IMR-90 (cell line): Measurements from ENCODE around the gene TACC2. TPM values are rescaled to one million over a fixed set of nuclear protein-coding genes. Genes with fewer than 3 reads are reported as not detected.
A peak's percentile ranks its signal among the peaks of the same experiment; 100 is the strongest.

Experiments
- ATAC-seq: fragments of 200-7000 bp; cut with Tn5 transposase; 2 replicates; pipeline ENCODE4 v1.9.1; 2020; ENCODE audit warnings: low read depth, mild to moderate bottlenecking, moderate library complexity
- BruUV-seq: library from RNA; stranded (reverse); fragments of 400-500 nt; replicated peaks from 2 replicates; lab custom pipeline; 2021; lab: Mats Ljungman, UMichigan
- CTCF ChIA-PET: fragments of 300-600 bp; formaldehyde crosslinking; extraction: SDS; loops from one replicate; lab custom pipeline; 2021; ENCODE audit warnings: antibody characterized with exemption; lab: Yijun Ruan, JAX
- POLR2A ChIA-PET: fragments of 300-600 bp; sonication (Branson Sonifier 250); formaldehyde crosslinking; loops from one replicate; lab custom pipeline; 2022; ENCODE audit warnings: antibody characterized with exemption; ENCODE audit not compliant: unreplicated experiment; lab: Charles Lee
- DNase-seq: peaks from one replicate; pipeline ENCODE4 v3.0.0; 2013
- H2AFZ ChIP-seq: replicated peaks from 2 replicates; pipeline ENCODE3; 2013; ENCODE audit warnings: low read length, mild to moderate bottlenecking; ENCODE audit not compliant: poor library complexity
- H2AK5ac ChIP-seq: 2 replicates; pipeline ENCODE4 v1.6.1; 2013; ENCODE audit warnings: low read depth, low read length, inconsistent platforms
- H2AK9ac ChIP-seq: replicated peaks from 2 replicates; pipeline ENCODE3; 2013; ENCODE audit warnings: mild to moderate bottlenecking, low read depth, low read length, moderate library complexity; ENCODE audit not compliant: poor library complexity
- H2BK120ac ChIP-seq: 2 replicates; pipeline ENCODE4 v1.6.1; 2013; ENCODE audit warnings: low read depth, low read length, inconsistent platforms
- H2BK15ac ChIP-seq: 3 replicates; pipeline ENCODE4 v1.6.1; 2013; ENCODE audit warnings: low read depth, low read length, inconsistent platforms
- H2BK20ac ChIP-seq: 2 replicates; pipeline ENCODE4 v1.6.1; 2013; ENCODE audit warnings: low read depth, mild to moderate bottlenecking, inconsistent platforms, low read length, moderate library complexity
- H2BK5ac ChIP-seq: 2 replicates; pipeline ENCODE4 v1.6.1; 2013; ENCODE audit warnings: mild to moderate bottlenecking, low read depth, low read length, inconsistent platforms; ENCODE audit not compliant: poor library complexity, severe bottlenecking
- H3K14ac ChIP-seq: replicated peaks from 2 replicates; pipeline ENCODE4 v1.6.1; 2013; ENCODE audit warnings: low read depth, low read length, inconsistent platforms
- H3K18ac ChIP-seq: 2 replicates; pipeline ENCODE4 v1.6.1; 2013; ENCODE audit warnings: low read depth, low read length, control low read depth
- H3K23ac ChIP-seq: 2 replicates; pipeline ENCODE4 v1.6.1; 2013; ENCODE audit warnings: low read depth, low read length, inconsistent platforms
- H3K27ac ChIP-seq: 2 replicates; pipeline ENCODE4 v1.5.1; 2013; ENCODE audit warnings: mild to moderate bottlenecking, control low read depth, low read length; ENCODE audit not compliant: insufficient read depth
- H3K27me3 ChIP-seq: 2 replicates; pipeline ENCODE4 v1.6.1; 2013; ENCODE audit warnings: low read length; ENCODE audit not compliant: control insufficient read depth, insufficient read depth
- H3K36me3 ChIP-seq: 2 replicates; pipeline ENCODE4 v1.6.1; 2013; ENCODE audit warnings: low read length, mixed read lengths; ENCODE audit not compliant: control insufficient read depth, insufficient read depth
- H3K4ac ChIP-seq: 2 replicates; pipeline ENCODE4 v1.6.1; 2013; ENCODE audit warnings: low read depth, low read length, inconsistent platforms
- H3K4me1 ChIP-seq: 2 replicates; pipeline ENCODE4 v1.6.1; 2013; ENCODE audit warnings: low read length, mixed read lengths; ENCODE audit not compliant: control insufficient read depth, insufficient read depth
- H3K4me2 ChIP-seq: 2 replicates; pipeline ENCODE4 v1.6.1; 2013; ENCODE audit warnings: low read depth, mild to moderate bottlenecking, control low read depth, low read length, moderate library complexity
- H3K4me3 ChIP-seq: 2 replicates; pipeline ENCODE4 v1.5.1; 2013; ENCODE audit warnings: low read depth, mild to moderate bottlenecking, control low read depth, low read length, moderate library complexity; ENCODE audit not compliant: insufficient read depth
- H3K56ac ChIP-seq: 2 replicates; pipeline ENCODE4 v1.6.1; 2013; ENCODE audit warnings: low read length, inconsistent platforms; ENCODE audit not compliant: insufficient read depth; ENCODE audit errors: extremely low read depth
- H3K79me1 ChIP-seq, 2 experiments: 2 replicates each; pipeline ENCODE4 v1.6.1; 2013; ENCODE audit warnings: low read length in 2 of 2, inconsistent platforms in 1 of 2, low read depth in 1 of 2
- H3K9ac ChIP-seq: 2 replicates; pipeline ENCODE4 v1.6.1; 2013; ENCODE audit warnings: low read depth, low read length, control low read depth
- H3K9me1 ChIP-seq: 2 replicates; pipeline ENCODE4 v1.6.1; 2013; ENCODE audit warnings: low read length, inconsistent platforms; ENCODE audit not compliant: insufficient read depth
- H3K9me3 ChIP-seq: 2 replicates; pipeline ENCODE4 v1.6.1; 2013; ENCODE audit warnings: low read length; ENCODE audit not compliant: control insufficient read depth, insufficient read depth
- H4K20me1 ChIP-seq: 2 replicates; pipeline ENCODE4 v1.6.1; 2013; ENCODE audit warnings: low read length, inconsistent platforms; ENCODE audit not compliant: insufficient read depth
- H4K5ac ChIP-seq: 2 replicates; pipeline ENCODE4 v1.6.1; 2013; ENCODE audit warnings: mild to moderate bottlenecking, low read depth, low read length, control low read depth
- H4K8ac ChIP-seq, 2 experiments: 2 replicates each; pipeline ENCODE4 v1.6.1; 2013; ENCODE audit warnings: low read depth in 2 of 2, low read length in 2 of 2, control low read depth in 1 of 2, inconsistent platforms in 1 of 2
- H4K91ac ChIP-seq: 2 replicates; pipeline ENCODE4 v1.6.1; 2013; ENCODE audit warnings: low read depth, low read length, inconsistent platforms; ENCODE audit not compliant: insufficient read depth
- BHLHE40 ChIP-seq: fragments of 150-350 bp; IDR thresholded peaks from 2 replicates; pipeline ENCODE4 v1.6.1; 2016; ENCODE audit warnings: mild to moderate bottlenecking, low read depth, low read length
- CEBPB ChIP-seq: IDR thresholded peaks from 2 replicates; pipeline ENCODE4 v1.6.1; 2012; ENCODE audit warnings: low read depth, low read length, improper control_type of control experiment
- CHD1 ChIP-seq: IDR thresholded peaks from 2 replicates; pipeline ENCODE4 v1.6.1; 2012; ENCODE audit warnings: low read depth, low read length, improper control_type of control experiment
- CTCF ChIP-seq: conservative IDR thresholded peaks from 2 replicates; pipeline ENCODE4 v1.5.1; 2012; ENCODE audit warnings: mild to moderate bottlenecking, low read depth, low read length, improper control_type of control experiment
- ELK1 ChIP-seq: fragments of 150-350 bp; IDR thresholded peaks from 2 replicates; pipeline ENCODE4 v1.6.1; 2016; ENCODE audit warnings: low read depth, mild to moderate bottlenecking, low read length, moderate library complexity, borderline replicate concordance
- FOS ChIP-seq: fragments of 150-350 bp; IDR thresholded peaks from 2 replicates; pipeline ENCODE4 v1.6.1; 2016; ENCODE audit warnings: low read depth, low read length
- MAFK ChIP-seq: IDR thresholded peaks from 2 replicates; pipeline ENCODE4 v1.6.1; 2012; ENCODE audit warnings: low read depth, low read length, improper control_type of control experiment
- MAZ ChIP-seq: IDR thresholded peaks from 2 replicates; pipeline ENCODE4 v1.6.1; 2012; ENCODE audit warnings: low read depth, mild to moderate bottlenecking, low read length, improper control_type of control experiment, moderate library complexity, borderline replicate concordance
- MXI1 ChIP-seq: IDR thresholded peaks from 2 replicates; pipeline ENCODE4 v1.6.1; 2012; ENCODE audit warnings: low read depth, mild to moderate bottlenecking, low read length, moderate library complexity, borderline replicate concordance
- NFE2L2 ChIP-seq: fragments of 150-350 bp; IDR thresholded peaks from 2 replicates; pipeline ENCODE4 v1.6.1; 2016; ENCODE audit warnings: low read depth, mild to moderate bottlenecking, low read length
- POLR2A ChIP-seq: IDR thresholded peaks from 2 replicates; pipeline ENCODE4 v1.6.1; 2012; ENCODE audit warnings: mild to moderate bottlenecking, low read depth, low read length
- RAD21 ChIP-seq: IDR thresholded peaks from 2 replicates; pipeline ENCODE4 v1.6.1; 2012; ENCODE audit warnings: low read length, improper control_type of control experiment
- RFX5 ChIP-seq: IDR thresholded peaks from 2 replicates; pipeline ENCODE4 v1.8.0; 2012; ENCODE audit warnings: low read depth, mild to moderate bottlenecking, low read length, moderate library complexity
- SMC3 ChIP-seq: fragments of 150-350 bp; IDR thresholded peaks from 2 replicates; pipeline ENCODE4 v1.6.1; 2016; ENCODE audit warnings: low read depth, mild to moderate bottlenecking, antibody characterized with exemption, low read length, moderate library complexity
- USF2 ChIP-seq: fragments of 150-350 bp; IDR thresholded peaks from 2 replicates; pipeline ENCODE4 v1.6.1; 2017; ENCODE audit warnings: mild to moderate bottlenecking, antibody characterized with exemption, low read length, low read depth
- WGBS, 2 experiments: methylation state at CpG; one replicate each; pipeline versions ENCODE4 v1.1.5 to v1.1.7; 2013; ENCODE audit warnings: missing lambda C conversion rate in 2 of 2; ENCODE audit not compliant: insufficient read length in 1 of 2; ENCODE audit errors: extremely low coverage in 2 of 2; 5-methylcytosine and 5-hydroxymethylcytosine counted together
- dilution Hi-C: fragments of 300-500 bp; cut with HindIII; formaldehyde crosslinking; loops from one replicate; pipeline ENCODE4 v1.14.3; 2018; ENCODE audit warnings: low sequenced_read_pairs; ENCODE audit not compliant: unreplicated experiment
- in situ Hi-C: fragments of 300-500 bp; cut with MboI; formaldehyde crosslinking; loops from 3 replicates; pipeline ENCODE4 v1.14.3; 2019; ENCODE audit warnings: low sequenced_read_pairs, inconsistent platforms, mixed read lengths
- intact Hi-C: fragments of 100-400 bp; cut with micrococcal nuclease; formaldehyde crosslinking; loops from 2 replicates; pipeline ENCODE4 v1.10.0; 2022
- polyA plus RNA-seq, 3 experiments: library from polyadenylated mRNA; depleted of rRNA; stranded (reverse); fragments of >200 nt; gene quantifications; 2 replicates each; pipeline ENCODE4 v1.2.3, GENCODE V29; 2012; ENCODE audit warnings: low replicate concordance in 1 of 3
- total RNA-seq: library from RNA; depleted of rRNA; stranded (reverse); fragments of >200 nt; gene quantifications from 2 replicates; pipeline ENCODE4 v1.2.3, GENCODE V29; 2012

The TACC2 gene
- total and polyA plus RNA-seq, 2 of the 4 experiments (the other 2 are of a cell fraction): 2.9 to 15.4 TPM

GRCh38 chr10:122164023-122164601, 175.1 kb downstream of the TACC2 start:
- H3K27me3 ChIP-seq: no peaks in the 10 kb centered on the region
- no peak overlapping the region; a peak in 1 of 4 replicates for H4K8ac ChIP-seq
- peaks cover 28 to 57% of the 10 kb centered on the region in 2 experiments for H3K79me1 ChIP-seq
- TF ChIP-seq USF2: no peak
- TF ChIP-seq ELK1: no peak
- no peak for TF ChIP-seq MAFK
- TF ChIP-seq FOS: no peak
- no peak for TF ChIP-seq CHD1
- TF ChIP-seq NFE2L2: no peak
- TF ChIP-seq MAZ: no peak
- no peak for TF ChIP-seq SMC3
- no peak for TF ChIP-seq CTCF
- no peak for TF ChIP-seq POLR2A
- no peak for TF ChIP-seq CEBPB
- no peak for TF ChIP-seq MXI1
- no peak for TF ChIP-seq BHLHE40
- no peak for TF ChIP-seq RAD21
- no peak for TF ChIP-seq RFX5
- peak overlapping the region; percentile 77 for H3K4me2 ChIP-seq
- peaks cover 3% of the 10 kb centered on the region; the same call in 1 of the 2 replicates for H3K4me1 ChIP-seq
- H2AFZ ChIP-seq: peak overlapping the region; percentile 82
- no peaks in the 10 kb centered on the region for H3K36me3 ChIP-seq
- H2BK5ac ChIP-seq: no peak overlapping the region
- no peak overlapping the region for H4K5ac ChIP-seq
- 0 out of 2 replicates have a peak overlapping the region, but pooled peaks have one; percentile 16 for H2AK5ac ChIP-seq
- no peak overlapping the region for H2BK15ac ChIP-seq
- H2BK120ac ChIP-seq: no peak overlapping the region
- H3K4me3 ChIP-seq: peak overlapping the region; percentile 47
- no peak overlapping the region for H3K27ac ChIP-seq
- peaks cover 7% of the 10 kb centered on the region; the same call in 1 of the 2 replicates for H3K9me1 ChIP-seq
- ATAC-seq: peak; percentile 47
- in situ Hi-C loops (loop anchor here (25.0 kb wide), 1 partner anchor 698 kb away; no protein-coding TSS in a partner anchor), dilution Hi-C loops (no loop called here), intact Hi-C loops (no loop called here)
- no peak overlapping the region for H3K56ac ChIP-seq
- H3K9me3 ChIP-seq: no peaks in the 10 kb centered on the region
- no peak for DNase-seq
- WGBS, 2 experiments: 60% methylated on average over 19 of the region's 25 CpGs; no CpG with 5 or more reads in 1 of the 2 experiments
- no peak overlapping the region; the same call in 1 of the 2 replicates for H3K9ac ChIP-seq
- no peak overlapping the region for H3K18ac ChIP-seq
- no TSS peak for BruUV-seq
- ChIA-PET CTCF (no interaction called here), POLR2A (no interaction called here)
- H3K23ac ChIP-seq: peak overlapping the region; percentile 26; the same call in 1 of the 2 replicates
- peaks cover 7% of the 10 kb centered on the region; the same call in 1 of the 2 replicates for H4K20me1 ChIP-seq
- no peak overlapping the region for H2BK20ac ChIP-seq
- H3K4ac ChIP-seq: no peak overlapping the region
- no peak overlapping the region for H2AK9ac ChIP-seq
- no peak overlapping the region for H3K14ac ChIP-seq
- no peak overlapping the region for H4K91ac ChIP-seq
